ENCODE measurements around the gene ABHD12B. TPM values are rescaled to one million over a fixed set of nuclear protein-coding genes. Genes with fewer than 3 reads are reported as not detected.

ABHD12B gene
- total RNA-seq (2022) (not detected in 2 replicates), Bru-seq, nascent RNA (percentile 3 among the genes with signal in this experiment), BruChase-seq, experiment 1, labeled RNA remaining after a 6-hour chase (percentile 3 among the genes with signal in this experiment), BruChase-seq, experiment 2, labeled RNA remaining after a 2-hour chase (not detected)
- long read RNA-seq = 0 reads

GRCh38 chr14:50871914-50872732, at the start of gene ABHD12B:
TSS of gene ABHD12B (plus strand) at chr14:50872053. CDS start at chr14:50872175, 122 bp downstream.
- intact Hi-C loops (cut with micrococcal nuclease; ENCODE audit: unreplicated experiment) = no loop called here
- Mint-ChIP-seq H3K9me3 (ENCODE audit: low read depth, unreplicated experiment) (no peaks in the 10 kb centered on the region), H3K4me1 (ENCODE audit: low read depth, unreplicated experiment) (no peaks in the 10 kb centered on the region), H3K36me3 (ENCODE audit: insufficient read depth, unreplicated experiment) (no peaks in the 10 kb centered on the region), H3K4me3 (ENCODE audit: low read depth, unreplicated experiment) (peak within 1 kb of the TSS; percentile 22), H3K27ac (ENCODE audit: unreplicated experiment) (no peak within 1 kb of the TSS), H3K27me3 (ENCODE audit: unreplicated experiment) (peaks cover 63% of the 10 kb centered on the region)
- no TSS peak for BruUV-seq (replicated peaks)
- CTCF ChIA-PET = no interaction called here
- peak; percentile 8 for DNase-seq
- no peak for TF ChIP-seq CTCF (IDR thresholded peaks at IDR 0.05; ENCODE audit: unreplicated experiment)

- CTCF ChIA-PET = interaction anchor here (0.6 kb wide), 1 partner anchor 62 kb away, joined by 6 read pairs; no protein-coding TSS in a partner anchor
- intact Hi-C loops (cut with micrococcal nuclease; ENCODE audit: unreplicated experiment) = no loop called here
- Mint-ChIP-seq H3K27me3 (ENCODE audit: unreplicated experiment) (no peaks in the 10 kb centered on the region), H3K4me3 (ENCODE audit: low read depth, unreplicated experiment) (no peak overlapping the region), H3K9me3 (ENCODE audit: low read depth, unreplicated experiment) (no peaks in the 10 kb centered on the region), H3K27ac (ENCODE audit: unreplicated experiment) (no peak overlapping the region), H3K36me3 (ENCODE audit: insufficient read depth, unreplicated experiment) (no peaks in the 10 kb centered on the region), H3K4me1 (ENCODE audit: low read depth, unreplicated experiment) (no peaks in the 10 kb centered on the region)
- TF ChIP-seq CTCF (IDR thresholded peaks at IDR 0.05; ENCODE audit: unreplicated experiment) = no peak
- DNase-seq = no peak
- no TSS peak for BruUV-seq (replicated peaks)
These were observed 49.3 kb upstream of the ABHD12B start for GRCh38 chr14:50822501-50823042.

- H3K9me3 Mint-ChIP-seq (ENCODE audit: low read depth, unreplicated experiment) = no peaks in the 10 kb centered on the region
- H3K4me3 Mint-ChIP-seq (ENCODE audit: low read depth, unreplicated experiment) = no peak overlapping the region
- CTCF ChIA-PET = interaction anchor here (0.6 kb wide), 2 partner anchors 576 to 596 kb away, joined by 3 to 4 read pairs; no protein-coding TSS in a partner anchor
- no TSS peak for BruUV-seq (replicated peaks)
- TF ChIP-seq CTCF (IDR thresholded peaks at IDR 0.05; ENCODE audit: unreplicated experiment) = no peak
- H3K27ac Mint-ChIP-seq (ENCODE audit: unreplicated experiment) = no peak overlapping the region
- no peaks in the 10 kb centered on the region for H3K4me1 Mint-ChIP-seq (ENCODE audit: low read depth, unreplicated experiment)
- intact Hi-C loops (cut with micrococcal nuclease; ENCODE audit: unreplicated experiment) = no loop called here
- H3K36me3 Mint-ChIP-seq (ENCODE audit: insufficient read depth, unreplicated experiment) = no peaks in the 10 kb centered on the region
- DNase-seq = no peak
- no peaks in the 10 kb centered on the region for H3K27me3 Mint-ChIP-seq (ENCODE audit: unreplicated experiment)
These were observed 48.6 kb upstream of the ABHD12B start for GRCh38 chr14:50823051-50823761.
